ENCODE data around the gene CSF1R. TPM values are rescaled to one million over a fixed set of nuclear protein-coding genes. Genes with fewer than 3 reads are reported as not detected.
A peak's percentile ranks its signal among the peaks of the same experiment; 100 is the strongest.

Gene CSF1R
- total RNA-seq, 1 donor from 2014 or later = 21.2 TPM

DNA sequence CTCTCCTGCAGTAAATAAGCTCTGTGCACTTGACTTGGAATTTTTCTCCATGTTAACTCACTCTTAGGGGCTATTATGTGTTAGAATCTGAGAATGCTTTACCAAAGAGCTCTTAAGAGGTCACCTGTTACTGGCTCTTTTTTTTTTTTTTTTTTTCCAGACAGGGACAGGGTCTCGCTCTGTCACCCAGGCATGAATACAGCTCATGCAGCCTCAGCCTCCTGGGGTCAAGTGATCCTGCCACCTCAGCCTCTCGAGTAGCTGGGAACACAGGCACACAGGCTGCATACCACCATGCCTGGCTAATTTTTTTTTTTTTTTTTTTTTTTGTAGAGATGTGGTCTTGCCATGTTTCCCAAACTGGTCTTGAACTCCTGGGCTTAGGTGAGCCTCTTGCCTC lies 63.7 kb downstream of the CSF1R start:
- DNase-seq = no peak

- peak; percentile 14 for DNase-seq
Observed at GRCh38 chr5:150022158-150022531, 64.2 kb downstream of the CSF1R start.

GRCh38 chr5:150021491-150022157 lies 64.7 kb downstream of the CSF1R start:
- DNase-seq = no peak

DNA sequence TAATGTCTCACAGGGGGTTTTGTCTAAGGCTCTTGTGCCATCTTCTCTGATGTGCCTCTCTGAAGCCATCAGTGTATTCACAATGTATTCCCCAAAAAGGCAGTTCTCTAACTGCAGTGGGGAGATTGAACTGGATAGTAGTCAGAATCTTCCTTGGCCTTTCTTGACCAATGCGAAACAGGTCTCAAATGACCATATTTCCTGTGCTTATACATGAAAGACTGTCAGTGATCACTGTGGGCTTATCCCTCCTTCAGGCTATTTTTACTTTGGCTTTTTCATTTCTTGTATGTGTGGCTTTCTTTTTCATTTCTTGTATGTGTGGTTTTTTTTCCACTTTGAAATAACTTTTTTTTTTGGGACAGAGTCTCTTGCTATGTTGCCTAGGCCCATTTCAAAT lies 66.1 kb downstream of the CSF1R start:
- no peak for DNase-seq

DNA sequence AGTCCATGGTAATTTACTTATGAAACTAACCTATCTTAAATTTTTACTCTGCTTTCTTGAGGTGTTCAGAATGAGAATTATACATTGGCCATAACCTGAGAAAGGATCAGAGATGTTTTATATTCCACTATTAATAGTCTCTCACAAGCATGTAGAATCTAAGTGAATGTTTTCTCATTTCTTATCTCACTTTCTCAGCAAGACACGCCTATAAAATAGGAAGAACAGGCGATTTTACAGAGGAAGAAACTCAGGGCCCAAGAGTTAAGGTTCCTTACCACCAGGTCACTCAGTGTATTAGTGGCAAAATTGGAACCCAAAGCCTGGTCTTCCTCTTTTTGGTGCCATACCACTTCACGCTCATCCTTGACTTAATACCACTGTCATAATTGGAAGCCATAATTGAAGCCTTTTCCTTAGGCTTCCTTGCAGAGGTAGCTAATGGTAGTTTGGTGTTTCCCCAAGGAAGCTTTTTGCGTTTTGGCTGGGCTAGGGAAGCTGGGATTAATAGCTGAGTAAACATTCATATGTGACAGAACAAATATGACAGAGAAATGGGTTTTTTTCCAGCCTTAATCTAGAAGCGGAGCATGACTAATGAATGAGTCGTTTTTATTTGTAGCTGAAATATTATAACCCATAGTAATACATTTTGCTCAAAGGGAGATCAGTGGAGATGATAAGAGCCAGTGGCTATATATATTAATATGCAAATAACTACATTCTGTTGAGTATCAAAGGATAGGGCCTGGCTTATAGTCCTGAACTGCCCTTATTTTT lies 68.9 kb downstream of the CSF1R start:
- no peak for DNase-seq

DNA sequence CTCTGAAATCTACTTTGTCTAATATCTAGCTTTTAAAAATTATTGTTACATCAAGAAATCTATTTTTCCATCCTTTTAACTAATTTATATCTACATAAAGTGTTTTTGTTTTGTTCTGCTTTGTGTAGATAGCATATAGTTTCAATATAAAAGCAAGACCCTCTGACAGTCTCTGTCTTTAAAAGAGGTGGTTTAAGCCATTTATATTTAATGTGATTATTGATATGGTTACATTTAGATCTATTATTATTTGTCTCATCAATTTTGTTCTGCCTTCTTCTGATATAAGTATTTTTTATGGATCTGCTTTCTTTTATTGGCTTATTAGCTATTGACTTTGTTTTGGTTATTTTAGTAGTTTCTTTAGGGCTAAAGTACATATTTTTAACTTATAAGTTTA lies 69.8 kb downstream of the CSF1R start:
- DNase-seq = no peak

- no peak for DNase-seq
Observed at GRCh38 chr5:150015415-150015814, 70.9 kb downstream of the CSF1R start.

DNA sequence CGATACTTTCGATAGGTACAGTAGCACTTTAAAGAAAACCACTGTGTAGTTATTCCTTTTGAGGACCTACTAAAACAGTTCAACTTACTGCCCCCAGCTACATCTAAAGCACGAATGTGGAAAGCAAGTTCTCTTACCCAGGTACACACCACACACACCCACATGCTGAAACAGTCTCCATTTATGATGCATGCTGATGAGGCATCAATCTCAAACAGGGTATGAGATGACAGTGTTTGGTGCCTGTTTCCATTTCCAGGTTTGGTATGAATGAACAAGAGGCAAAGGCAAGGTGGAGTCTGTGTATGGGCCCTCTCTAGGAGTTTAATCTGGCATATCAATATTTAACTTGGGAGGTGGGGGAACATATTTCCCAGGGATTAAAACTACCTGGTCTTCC lies 71.9 kb downstream of the CSF1R start:
- DNase-seq = no peak

DNA sequence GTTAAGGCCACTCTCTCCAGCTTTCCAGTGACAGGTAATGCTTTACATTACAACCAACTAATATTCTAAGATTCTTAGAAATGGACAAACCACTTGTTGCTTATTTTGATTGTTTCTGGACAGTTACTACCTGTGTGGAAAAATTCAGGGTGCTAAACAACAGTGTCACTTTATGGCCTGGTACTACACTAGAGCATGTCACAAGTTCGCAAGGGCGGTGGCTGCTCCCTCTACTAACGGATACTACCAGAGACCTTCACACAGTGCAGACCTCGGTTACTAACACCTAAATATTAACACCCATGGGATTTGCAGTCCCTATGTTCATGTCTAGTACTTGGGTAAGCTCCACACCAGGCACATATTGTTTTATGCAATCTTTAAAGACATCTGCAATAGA lies 72.4 kb downstream of the CSF1R start:
- no peak for DNase-seq

DNA sequence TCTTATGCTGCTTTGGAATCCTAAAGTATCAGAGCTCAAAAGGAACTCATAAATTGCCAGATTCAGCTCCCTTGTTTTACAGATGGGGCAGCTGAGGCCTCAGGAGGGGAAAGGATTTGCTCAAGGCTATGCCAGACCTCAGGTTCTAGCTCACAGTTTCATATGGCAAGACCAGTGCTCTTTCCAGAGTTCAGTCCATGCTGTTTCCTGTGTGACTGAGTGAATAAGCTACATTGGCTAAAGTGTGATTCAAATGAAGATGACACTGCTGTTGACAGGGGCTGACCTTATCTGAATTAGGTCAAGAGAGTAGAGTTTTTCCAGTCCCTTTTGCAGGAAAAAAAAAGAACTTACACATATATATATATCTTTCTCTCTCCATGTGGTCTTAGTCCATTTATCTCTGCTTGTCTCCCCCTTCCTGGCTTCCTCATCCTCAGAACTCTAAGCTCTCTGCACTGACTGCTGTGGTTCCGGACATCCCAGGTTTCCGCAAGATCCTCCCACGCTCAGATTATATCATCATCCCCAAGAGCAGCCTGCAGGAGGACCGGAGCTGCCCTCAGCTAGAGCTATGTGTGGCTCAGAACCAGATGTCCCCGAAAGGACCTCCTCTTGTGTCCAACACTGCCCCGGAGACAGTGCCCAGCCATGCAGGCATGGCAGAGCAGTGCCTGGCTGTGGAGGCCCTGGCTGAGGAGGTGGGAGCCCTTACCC lies 76.5 kb downstream of the CSF1R start:
- DNase-seq = no peak

GRCh38 chr5:150007050-150007449 lies 79.3 kb downstream of the CSF1R start:
- no peak for DNase-seq

DNA sequence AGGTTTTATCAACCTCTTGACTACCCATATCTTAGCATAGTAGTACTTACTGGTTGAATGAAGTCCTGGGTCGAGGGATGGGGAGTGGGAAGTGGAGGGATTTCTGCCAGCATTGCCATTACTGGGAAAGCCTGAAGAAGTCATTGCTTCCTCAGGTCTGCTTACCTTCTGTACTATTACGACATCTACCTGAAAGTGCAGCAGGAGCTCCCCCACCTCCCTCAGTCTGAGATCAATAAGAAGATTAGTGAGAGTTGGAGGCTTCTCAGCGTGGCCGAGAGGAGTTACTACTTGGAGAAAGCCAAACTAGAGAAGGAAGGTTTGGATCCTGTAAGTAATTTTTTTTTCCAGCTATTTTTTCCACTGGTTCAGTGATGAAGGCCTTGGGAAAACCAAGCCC lies 80.0 kb downstream of the CSF1R start:
- no peak for DNase-seq

Small RNA genes lying within 50 kb of the gene (small RNA-seq; reads per million reads assigned to genes)
- gene RF00019 (ENCODE audit: low replicate concordance) = not detected

Other genes with a start within 250 kb of the CSF1R start
- gene PDE6A, start 141.8 kb downstream of the CSF1R start, total RNA-seq = not detected
- 17.6 TPM for gene SLC26A2, start 125.8 kb downstream of the CSF1R start, total RNA-seq
- gene TIGD6, start 85.9 kb downstream of the CSF1R start, total RNA-seq = 3.4 TPM
- 26.9 TPM for gene HMGXB3, start 85.8 kb downstream of the CSF1R start, total RNA-seq
- gene PDGFRB, start 69.3 kb upstream of the CSF1R start, total RNA-seq = 90.9 TPM
- 0.49 TPM for gene CDX1, start 80.2 kb upstream of the CSF1R start, total RNA-seq
- gene SLC6A7, start 103.5 kb upstream of the CSF1R start, total RNA-seq = not detected
- 4.0 TPM for gene CAMK2A, start 203.2 kb upstream of the CSF1R start, total RNA-seq
- 2.6 TPM for gene ARSI, start 216.4 kb upstream of the CSF1R start, total RNA-seq